Loucy (cell line): ENCODE data around the gene RBMS3.

Experiments used
- H2AFZ ChIP-seq: fragments of 200-600 bp; sonication (generic); 2 replicates; pipeline ENCODE4 v1.6.0; 2016; ENCODE audit warnings: antibody characterized with exemption, mild to moderate bottlenecking, low read length, moderate library complexity
- H3F3A ChIP-seq: fragments of 200-600 bp; 2 replicates; pipeline ENCODE4 v1.6.0; 2016; ENCODE audit warnings: antibody characterized with exemption, low read depth, mild to moderate bottlenecking
- H3K27me3 ChIP-seq: fragments of 200-600 bp; sonication (generic); 2 replicates; pipeline ENCODE4 v1.6.1; 2014; ENCODE audit warnings: low read length, mild to moderate bottlenecking; ENCODE audit not compliant: insufficient read depth, poor library complexity, severe bottlenecking
- H3K36me3 ChIP-seq: fragments of 200-600 bp; sonication (generic); 2 replicates; pipeline ENCODE4 v1.6.1; 2016; ENCODE audit warnings: low read length; ENCODE audit not compliant: insufficient read depth
- H3K4me1 ChIP-seq: fragments of 200-600 bp; sonication (generic); 2 replicates; pipeline ENCODE4 v1.5.1; 2014; ENCODE audit warnings: low read length, mild to moderate bottlenecking; ENCODE audit not compliant: insufficient read depth, poor library complexity, severe bottlenecking
- H3K4me2 ChIP-seq: fragments of 200-600 bp; sonication (generic); 2 replicates; pipeline ENCODE4 v1.6.0; 2014; ENCODE audit warnings: antibody characterized with exemption, low read length, low read depth, mild to moderate bottlenecking; ENCODE audit not compliant: poor library complexity, severe bottlenecking
- H3K4me3 ChIP-seq: fragments of 200-600 bp; sonication (generic); 2 replicates; pipeline ENCODE4 v1.5.1; 2014; ENCODE audit warnings: low read length, mild to moderate bottlenecking, mixed read lengths; ENCODE audit not compliant: poor library complexity, severe bottlenecking
- H3K79me2 ChIP-seq: fragments of 200-600 bp; sonication (generic); 2 replicates; pipeline ENCODE4 v1.6.1; 2014; ENCODE audit warnings: low read length; ENCODE audit not compliant: insufficient read depth
- H3K9ac ChIP-seq: fragments of 200-600 bp; sonication (generic); 2 replicates; pipeline ENCODE4 v1.6.0; 2014; ENCODE audit warnings: mild to moderate bottlenecking, low read depth, low read length, moderate library complexity; ENCODE audit not compliant: poor library complexity, severe bottlenecking
- H3K9me2 ChIP-seq: fragments of 200-600 bp; sonication (generic); replicated peaks from 2 replicates; pipeline ENCODE4 v1.6.1; 2016; ENCODE audit warnings: low read depth, low read length, mixed read lengths
- H3K9me3 ChIP-seq: fragments of 200-600 bp; sonication (generic); 2 replicates; pipeline ENCODE4 v1.6.1; 2014; ENCODE audit warnings: mild to moderate bottlenecking, antibody characterized with exemption, low read length, low read depth; ENCODE audit not compliant: insufficient read depth
- H4K20me1 ChIP-seq: fragments of 200-600 bp; sonication (generic); 2 replicates; pipeline ENCODE4 v1.6.0; 2014; ENCODE audit warnings: antibody characterized with exemption, low read length, mild to moderate bottlenecking; ENCODE audit not compliant: insufficient read depth, poor library complexity, severe bottlenecking
- CTCF ChIP-seq: fragments of 200-600 bp; sonication (generic); conservative IDR thresholded peaks from 2 replicates; pipeline ENCODE4 v1.5.1; 2014; ENCODE audit warnings: mild to moderate bottlenecking, antibody characterized with exemption, low read length
- EZH2phosphoT487 ChIP-seq: fragments of 200-600 bp; IDR thresholded peaks from 2 replicates; pipeline ENCODE4 v1.6.1; 2018; ENCODE audit warnings: antibody characterized with exemption, mild to moderate bottlenecking, moderate library complexity, borderline replicate concordance

Gene RBMS3

GRCh38 chr3:29242296-29242695, 38.6 kb upstream of the RBMS3 start:
- Histone ChIP-seq H2AFZ (no peak overlapping the region), H3K27me3 (no peaks in the 10 kb centered on the region), H3K79me2 (no peaks in the 10 kb centered on the region), H3K4me1 (no peaks in the 10 kb centered on the region), H3K9me3 (no peaks in the 10 kb centered on the region), H3K9ac (no peak overlapping the region), H3K36me3 (no peaks in the 10 kb centered on the region), H3K4me2 (no peak overlapping the region), H4K20me1 (no peaks in the 10 kb centered on the region), H3F3A (no peaks in the 10 kb centered on the region), H3K9me2 (no peaks in the 10 kb centered on the region), H3K4me3 (no peak overlapping the region)
- TF ChIP-seq EZH2phosphoT487: no peak
- TF ChIP-seq CTCF: no peak

GRCh38 chr3:29245441-29245840, 35.4 kb upstream of the RBMS3 start:
- Histone ChIP-seq H3K4me3 (no peak overlapping the region), H3K9ac (no peak overlapping the region), H3F3A (no peaks in the 10 kb centered on the region), H3K4me1 (no peaks in the 10 kb centered on the region), H3K36me3 (no peaks in the 10 kb centered on the region), H2AFZ (no peak overlapping the region), H3K9me3 (no peaks in the 10 kb centered on the region), H3K4me2 (no peak overlapping the region), H3K9me2 (no peaks in the 10 kb centered on the region), H3K27me3 (no peaks in the 10 kb centered on the region), H3K79me2 (no peaks in the 10 kb centered on the region), H4K20me1 (no peaks in the 10 kb centered on the region)
- no peak for TF ChIP-seq EZH2phosphoT487
- TF ChIP-seq CTCF: no peak

GRCh38 chr3:29247088-29247745, 33.7 kb upstream of the RBMS3 start:
- Histone ChIP-seq H3K9ac (no peak overlapping the region), H2AFZ (no peak overlapping the region)

More at GRCh38 chr3:29247088-29247745, 33.7 kb upstream of the RBMS3 start:
- no peaks in the 10 kb centered on the region for H3K4me1 ChIP-seq
- no peak overlapping the region for H3K4me3 ChIP-seq
- H3K9me3 ChIP-seq: no peaks in the 10 kb centered on the region
- no peaks in the 10 kb centered on the region for H3K36me3 ChIP-seq
- TF ChIP-seq EZH2phosphoT487: no peak
- TF ChIP-seq CTCF: no peak
- no peak overlapping the region for H3K4me2 ChIP-seq
- H4K20me1 ChIP-seq: no peaks in the 10 kb centered on the region
- H3K79me2 ChIP-seq: no peaks in the 10 kb centered on the region
- no peaks in the 10 kb centered on the region for H3K9me2 ChIP-seq
- no peaks in the 10 kb centered on the region for H3F3A ChIP-seq
- no peaks in the 10 kb centered on the region for H3K27me3 ChIP-seq
